Thoracic aorta (tissue), 2 donors: ENCODE results near the gene TENM3. TPM values are rescaled to one million over a fixed set of nuclear protein-coding genes. Genes with fewer than 3 reads are reported as not detected.

Source experiments
- ATAC-seq: fragments of 150-250 bp; one replicate; pipeline ENCODE4 v1.8.0; 2017; ENCODE audit warnings: low read depth; ENCODE audit not compliant: insufficient number of reproducible peaks, low FRiP score
- DNase-seq: peaks from one replicate; pipeline ENCODE4 v3.0.0-alpha.2; 2020; ENCODE audit warnings: low spot score
- H3K27ac ChIP-seq, 2 donors: fragments of 200-600 bp; sonication (generic); 1 replicate in 1 of 2; 2 replicates in 1 of 2; pipeline ENCODE4 v1.5.1; 2016; ENCODE audit warnings: mild to moderate bottlenecking in 2 of 2, moderate library complexity in 2 of 2
- H3K27me3 ChIP-seq: fragments of 200-600 bp; sonication (generic); replicated peaks from 2 replicates; pipeline ENCODE4 v1.6.0; 2016; ENCODE audit warnings: mild to moderate bottlenecking; ENCODE audit not compliant: insufficient read depth
- H3K36me3 ChIP-seq: fragments of 200-600 bp; sonication (generic); one replicate; pipeline ENCODE4 v1.5.1; 2016
- H3K4me1 ChIP-seq, 2 donors: fragments of 200-600 bp; sonication (generic); 1 replicate in 1 of 2; 2 replicates in 1 of 2; pipeline versions ENCODE4 v1.5.1 to v1.6.0; 2016; ENCODE audit warnings: low read depth in 2 of 2, mild to moderate bottlenecking in 1 of 2; ENCODE audit not compliant: control insufficient read depth in 1 of 2
- H3K4me3 ChIP-seq: fragments of 200-600 bp; sonication (generic); 2 replicates; pipeline ENCODE4 v1.5.1; 2016; ENCODE audit warnings: mild to moderate bottlenecking
- H3K9me3 ChIP-seq: fragments of 200-600 bp; sonication (generic); 2 replicates; pipeline ENCODE4 v1.5.1; 2016
- CTCF ChIP-seq: fragments of 200-600 bp; sonication (generic); IDR thresholded peaks from one replicate; pipeline ENCODE4 v1.5.1; 2019; ENCODE audit warnings: antibody characterized with exemption
- total RNA-seq, 2 donors: library from RNA; depleted of rRNA; stranded (reverse); fragments of >200 nt; gene quantifications; one replicate each; pipeline versions ENCODE4 v1.1.0 to v1.2.3, GENCODE V29; 2016

Gene TENM3
- total RNA-seq, 2 donors from 2014 or later = 0.68 to 8.0 TPM

- no peak for TF ChIP-seq CTCF
- Histone ChIP-seq H3K9me3 (no peaks in the 10 kb centered on the region), H3K4me1 (no peaks in the 10 kb centered on the region), H3K36me3 (no peaks in the 10 kb centered on the region), H3K4me3 (no peak overlapping the region), H3K27me3 (no peaks in the 10 kb centered on the region), H3K27ac (no peak overlapping the region)
- no peak for ATAC-seq
- no peak for DNase-seq
These were observed 48.5 kb downstream of the TENM3 start for GRCh38 chr4:182291597-182292270.

GRCh38 chr4:182292612-182293011, 49.4 kb downstream of the TENM3 start:
- no peak for TF ChIP-seq CTCF
- H3K4me1 ChIP-seq = no peaks in the 10 kb centered on the region
- H3K27ac ChIP-seq = no peak overlapping the region
- H3K4me3 ChIP-seq = no peak overlapping the region
- DNase-seq (no peak), ATAC-seq (no peak)
- no peaks in the 10 kb centered on the region for H3K9me3 ChIP-seq
- H3K36me3 ChIP-seq = no peaks in the 10 kb centered on the region
- no peaks in the 10 kb centered on the region for H3K27me3 ChIP-seq

GRCh38 chr4:182293691-182294255, 50.6 kb downstream of the TENM3 start:
- Histone ChIP-seq H3K27me3 (no peaks in the 10 kb centered on the region), H3K4me3 (no peak overlapping the region), H3K9me3 (no peaks in the 10 kb centered on the region), H3K36me3 (no peaks in the 10 kb centered on the region), H3K4me1 (no peaks in the 10 kb centered on the region), H3K27ac (no peak overlapping the region)
- DNase-seq = no peak
- TF ChIP-seq CTCF = no peak
- ATAC-seq = no peak

GRCh38 chr4:182294451-182294850, 51.2 kb downstream of the TENM3 start:
- H3K27me3 ChIP-seq = no peaks in the 10 kb centered on the region

GRCh38 chr4:182297659-182298058, 54.5 kb downstream of the TENM3 start:
- no peak for DNase-seq
- no peaks in the 10 kb centered on the region for H3K27me3 ChIP-seq
- no peaks in the 10 kb centered on the region for H3K4me1 ChIP-seq
- no peak for TF ChIP-seq CTCF
- no peaks in the 10 kb centered on the region for H3K9me3 ChIP-seq
- H3K27ac ChIP-seq = no peak overlapping the region
- no peak overlapping the region for H3K4me3 ChIP-seq
- H3K36me3 ChIP-seq = no peaks in the 10 kb centered on the region
- no peak for ATAC-seq

More at GRCh38 chr4:182294451-182294850, 51.2 kb downstream of the TENM3 start:
- H3K4me3 ChIP-seq = no peak overlapping the region
- TF ChIP-seq CTCF = no peak
- H3K9me3 ChIP-seq = no peaks in the 10 kb centered on the region
- DNase-seq (no peak), ATAC-seq (no peak)
- no peak overlapping the region for H3K27ac ChIP-seq
- H3K4me1 ChIP-seq = no peaks in the 10 kb centered on the region
- H3K36me3 ChIP-seq = no peaks in the 10 kb centered on the region
